C4-2B (cell line): ENCODE data around the gene OSGIN1.

Experiments used
- H3K27ac ChIP-seq: fragments of 450-650 bp; 2 replicates; pipeline ENCODE4 v1.5.1; 2017
- CTCF ChIP-seq: fragments of 450-650 bp; conservative IDR thresholded peaks from 2 replicates; pipeline ENCODE4 v1.5.1; 2017; ENCODE audit warnings: mild to moderate bottlenecking
- ZFX ChIP-seq: fragments of 450-650 bp; IDR thresholded peaks from 2 replicates; pipeline ENCODE4 v1.6.1; 2017

OSGIN1 gene

GRCh38 chr16:83973077-83973476 is 20.0 kb downstream of the OSGIN1 start:
- TF ChIP-seq CTCF (no peak), ZFX (no peak)
- no peak overlapping the region for H3K27ac ChIP-seq

GRCh38 chr16:83973581-83974385 is 20.7 kb downstream of the OSGIN1 start:
- TF ChIP-seq ZFX (no peak), CTCF (no peak)
- H3K27ac ChIP-seq, result no peak overlapping the region

- no peak for TF ChIP-seq ZFX
- no peak for TF ChIP-seq CTCF
These were observed 21.4 kb downstream of the OSGIN1 start for GRCh38 chr16:83974475-83974874.

GRCh38 chr16:83975590-83976260 is 22.7 kb downstream of the OSGIN1 start:
- no peak overlapping the region for H3K27ac ChIP-seq
- TF ChIP-seq ZFX, result no peak
- TF ChIP-seq CTCF, result no peak

More at GRCh38 chr16:83974475-83974874, 21.4 kb downstream of the OSGIN1 start:
- H3K27ac ChIP-seq, result no peak overlapping the region

GRCh38 chr16:83977056-83977815 is 24.2 kb downstream of the OSGIN1 start:
- no peak overlapping the region for H3K27ac ChIP-seq
- TF ChIP-seq ZFX (no peak), CTCF (no peak)

- TF ChIP-seq ZFX, result no peak
- no peak for TF ChIP-seq CTCF
- H3K27ac ChIP-seq, result no peak overlapping the region
These were observed 25.4 kb downstream of the OSGIN1 start for GRCh38 chr16:83978401-83978904.

- TF ChIP-seq ZFX (no peak), CTCF (no peak)
- H3K27ac ChIP-seq, result no peak overlapping the region
These were observed 26.4 kb downstream of the OSGIN1 start for GRCh38 chr16:83979441-83979840.
